Body of pancreas (tissue), 4 donors: ENCODE results near the gene ZNRF4.

ENCODE experiments used
- CTCF ChIP-seq, 7 experiments: fragments of 450-650 bp in 4 of 7; fragments of 200-600 bp in 3 of 7; sonication (generic) in 3 of 7; IDR thresholded peaks; one replicate each; pipeline ENCODE4 v1.5.1; 2016 to 2019; ENCODE audit warnings: antibody characterized with exemption in 7 of 7
- POLR2A ChIP-seq, 3 donors: fragments of 450-650 bp; IDR thresholded peaks; one replicate each; pipeline ENCODE4 v1.6.1; 2016; ENCODE audit warnings: antibody characterized with exemption in 3 of 3, mild to moderate bottlenecking in 2 of 3

DNA sequence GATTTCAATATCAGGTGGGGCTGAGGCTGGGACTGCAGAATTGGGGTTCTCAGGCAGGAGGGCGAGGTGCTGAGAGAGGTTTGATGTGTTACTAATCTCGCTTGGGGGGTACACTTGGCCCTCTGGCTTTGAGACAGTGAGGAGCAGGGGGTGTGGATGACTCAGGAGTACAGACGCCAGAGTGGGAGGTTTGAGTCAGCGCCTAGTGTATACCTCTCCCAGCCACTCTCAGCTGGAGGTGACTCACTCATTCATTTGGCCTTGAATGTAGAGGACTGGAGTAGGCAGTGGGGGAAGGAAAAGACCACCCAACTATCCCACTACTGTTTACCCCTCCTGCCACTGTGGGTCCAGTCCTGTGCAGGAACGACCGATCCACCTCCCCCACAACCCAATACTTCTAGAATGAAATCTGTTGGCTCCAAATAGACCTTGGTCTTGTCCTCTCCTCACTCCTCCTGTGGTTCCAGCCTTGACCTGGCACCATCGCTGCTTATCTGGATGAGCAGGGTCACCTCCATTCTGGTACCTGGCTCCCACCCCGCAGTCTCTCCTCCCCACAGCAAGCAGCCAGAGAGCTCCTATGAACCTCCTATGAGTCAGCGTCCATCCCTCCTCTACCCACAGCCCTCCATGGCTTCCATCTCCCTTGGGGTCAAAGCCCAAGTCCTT is 20.1 kb upstream of the ZNRF4 start:
- no peak for TF ChIP-seq CTCF (IDR thresholded peaks at IDR 0.05)
- TF ChIP-seq POLR2A (IDR thresholded peaks at IDR 0.05), result no peak
